Nephron progenitor cell (in vitro differentiated cells): ENCODE measurements around the gene SMARCE1.

Experiments used
- DNase-seq: peaks from one replicate; pipeline ENCODE4 v3.0.0; 2021
- H3K27ac Mint-ChIP-seq: 2 replicates; pipeline ENCODE4 v1.8.0; 2021; ENCODE audit warnings: mild to moderate bottlenecking, moderate library complexity, mixed read lengths
- H3K27me3 Mint-ChIP-seq: 2 replicates; pipeline ENCODE4 v1.8.0; 2021; ENCODE audit warnings: mild to moderate bottlenecking, low read depth, mixed read lengths; ENCODE audit not compliant: poor library complexity
- H3K36me3 Mint-ChIP-seq: 2 replicates; pipeline ENCODE4 v1.8.0; 2021; ENCODE audit warnings: low read depth, mixed read lengths
- H3K4me1 Mint-ChIP-seq: 2 replicates; pipeline ENCODE4 v1.8.0; 2021; ENCODE audit warnings: mixed read lengths
- H3K4me3 Mint-ChIP-seq: 2 replicates; pipeline ENCODE4 v1.8.0; 2021; ENCODE audit warnings: mild to moderate bottlenecking, moderate library complexity, mixed read lengths
- H3K9me3 Mint-ChIP-seq: 2 replicates; pipeline ENCODE4 v1.8.0; 2021; ENCODE audit warnings: mild to moderate bottlenecking, moderate library complexity, mixed read lengths
- TF ChIP-seq, protein P1 (sequence below): fragments of 200-600 bp; sonication (generic); IDR thresholded peaks from 2 replicates; pipeline ENCODE4 v1.5.0; 2021; ENCODE audit warnings: antibody characterized with exemption

Gene SMARCE1

GRCh38 chr17:40580140-40580539, 67.5 kb downstream of the SMARCE1 start:
- Mint-ChIP-seq H3K36me3 (no peaks in the 10 kb centered on the region), H3K27ac (no peak overlapping the region), H3K9me3 (peaks cover 24% of the 10 kb centered on the region), H3K27me3 (peaks cover 26% of the 10 kb centered on the region), H3K4me3 (no peak overlapping the region), H3K4me1 (no peaks in the 10 kb centered on the region)
- no peak for DNase-seq
- TF ChIP-seq, protein P1, sequence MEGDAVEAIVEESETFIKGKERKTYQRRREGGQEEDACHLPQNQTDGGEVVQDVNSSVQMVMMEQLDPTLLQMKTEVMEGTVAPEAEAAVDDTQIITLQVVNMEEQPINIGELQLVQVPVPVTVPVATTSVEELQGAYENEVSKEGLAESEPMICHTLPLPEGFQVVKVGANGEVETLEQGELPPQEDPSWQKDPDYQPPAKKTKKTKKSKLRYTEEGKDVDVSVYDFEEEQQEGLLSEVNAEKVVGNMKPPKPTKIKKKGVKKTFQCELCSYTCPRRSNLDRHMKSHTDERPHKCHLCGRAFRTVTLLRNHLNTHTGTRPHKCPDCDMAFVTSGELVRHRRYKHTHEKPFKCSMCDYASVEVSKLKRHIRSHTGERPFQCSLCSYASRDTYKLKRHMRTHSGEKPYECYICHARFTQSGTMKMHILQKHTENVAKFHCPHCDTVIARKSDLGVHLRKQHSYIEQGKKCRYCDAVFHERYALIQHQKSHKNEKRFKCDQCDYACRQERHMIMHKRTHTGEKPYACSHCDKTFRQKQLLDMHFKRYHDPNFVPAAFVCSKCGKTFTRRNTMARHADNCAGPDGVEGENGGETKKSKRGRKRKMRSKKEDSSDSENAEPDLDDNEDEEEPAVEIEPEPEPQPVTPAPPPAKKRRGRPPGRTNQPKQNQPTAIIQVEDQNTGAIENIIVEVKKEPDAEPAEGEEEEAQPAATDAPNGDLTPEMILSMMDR = no peak

GRCh38 chr17:40579471-40579870, 68.1 kb downstream of the SMARCE1 start:
- H3K36me3 Mint-ChIP-seq = no peaks in the 10 kb centered on the region
- H3K27ac Mint-ChIP-seq = no peak overlapping the region
- no peak overlapping the region for H3K4me3 Mint-ChIP-seq
- H3K27me3 Mint-ChIP-seq = peaks cover 31% of the 10 kb centered on the region
- H3K4me1 Mint-ChIP-seq = no peaks in the 10 kb centered on the region
- no peak for DNase-seq
- H3K9me3 Mint-ChIP-seq = peaks cover 24% of the 10 kb centered on the region
- TF ChIP-seq, protein P1 = no peak

- Mint-ChIP-seq H3K9me3 (peaks cover 27% of the 10 kb centered on the region), H3K27ac (no peak overlapping the region), H3K27me3 (peaks cover 30% of the 10 kb centered on the region), H3K4me1 (no peaks in the 10 kb centered on the region), H3K36me3 (no peaks in the 10 kb centered on the region), H3K4me3 (no peak overlapping the region)
- DNase-seq = no peak
- TF ChIP-seq, protein P1 = no peak
Observed at GRCh38 chr17:40577611-40578065, 70.0 kb downstream of the SMARCE1 start.

- TF ChIP-seq, protein P1 = no peak
- peaks cover 42% of the 10 kb centered on the region for H3K27me3 Mint-ChIP-seq
- H3K9me3 Mint-ChIP-seq = peaks cover 39% of the 10 kb centered on the region
- H3K4me1 Mint-ChIP-seq = no peaks in the 10 kb centered on the region
- no peak overlapping the region for H3K27ac Mint-ChIP-seq
- DNase-seq = no peak
- H3K4me3 Mint-ChIP-seq = no peak overlapping the region
- no peaks in the 10 kb centered on the region for H3K36me3 Mint-ChIP-seq
Observed at GRCh38 chr17:40576113-40576740, 71.4 kb downstream of the SMARCE1 start.
